ENCODE data around the gene ADCYAP1R1. TPM values are rescaled to one million over a fixed set of nuclear protein-coding genes. Genes with fewer than 3 reads are reported as not detected.

ADCYAP1R1 gene
- total and polyA plus RNA-seq, 2 donors (not counting 1 experiment from before 2014, with no cell fraction given) = not detected

- H3K9ac ChIP-seq (ENCODE audit: low read length) = no peak overlapping the region
- H3K27me3 Mint-ChIP-seq = peaks cover 19% of the 10 kb centered on the region
- no peak overlapping the region for H2AFZ ChIP-seq (ENCODE audit: insufficient read depth, low read depth, low read length, poor library complexity, severe bottlenecking)
- TF ChIP-seq CTCF (IDR thresholded peaks at IDR 0.05) (no peak), EZH2 (IDR thresholded peaks at IDR 0.05; ENCODE audit: borderline replicate concordance, insufficient read depth, low read depth, low read length, poor library complexity, severe bottlenecking) (no peak)
- no peak overlapping the region for H3K27ac ChIP-seq (ENCODE audit: low read length in 2 of 2)
- no peak overlapping the region for H3K4me3 Mint-ChIP-seq
- H3K27ac Mint-ChIP-seq = no peak overlapping the region
- H3K9me3 ChIP-seq (ENCODE audit: control extremely low read depth in 1 of 3, control insufficient read depth in 2 of 3, insufficient read depth in 1 of 3, low read length in 2 of 3) = no peaks in the 10 kb centered on the region
- no peaks in the 10 kb centered on the region for H4K20me1 ChIP-seq (ENCODE audit: control insufficient read depth, insufficient read depth, low read length, poor library complexity, severe bottlenecking)
- no peaks in the 10 kb centered on the region for H3K9me3 Mint-ChIP-seq (ENCODE audit: insufficient read depth)
- no peaks in the 10 kb centered on the region for H3K4me1 ChIP-seq (ENCODE audit: control insufficient read depth in 2 of 2, insufficient read depth in 2 of 2, low read length in 2 of 2)
- H3K4me3 ChIP-seq (ENCODE audit: control extremely low read depth in 1 of 5, extremely low read depth in 1 of 5, insufficient read depth in 1 of 5, low read depth in 2 of 5, low read length in 4 of 5) = no peak overlapping the region
- CTCF ChIA-PET = no interaction called here
- no peaks in the 10 kb centered on the region for H3K27me3 ChIP-seq (replicated peaks in 1 of 4; ENCODE audit: control extremely low read depth in 1 of 4, control insufficient read depth in 3 of 4, insufficient read depth in 4 of 4, low read length in 3 of 4)
- ATAC-seq (ENCODE audit: low read depth) = no peak
- no peaks in the 10 kb centered on the region for H3K36me3 ChIP-seq (replicated peaks in 1 of 2; ENCODE audit: control extremely low read depth in 1 of 2, control insufficient read depth in 1 of 2, extremely low read depth in 1 of 2, insufficient read depth in 2 of 2, low read length in 1 of 2)
- POLR2A ChIA-PET = no interaction called here
- 93% methylated on average over 4 of the region's 5 CpGs for WGBS (ENCODE audit: insufficient coverage)
- no peak for DNase-seq
- H3K4me2 ChIP-seq (replicated peaks; ENCODE audit: low read depth, low read length, poor library complexity, severe bottlenecking) = no peak overlapping the region
- no peaks in the 10 kb centered on the region for H3K79me2 ChIP-seq (ENCODE audit: control insufficient read depth, insufficient read depth, low read length)
- intact Hi-C loops (cut with micrococcal nuclease) = no loop called here
- H3K4me1 Mint-ChIP-seq = no peaks in the 10 kb centered on the region
Observed at GRCh38 chr7:31017721-31018120, 34.4 kb upstream of the ADCYAP1R1 start.

GRCh38 chr7:31019509-31019908 lies 32.6 kb upstream of the ADCYAP1R1 start:
- intact Hi-C loops (cut with micrococcal nuclease) = no loop called here

More at GRCh38 chr7:31019509-31019908, 32.6 kb upstream of the ADCYAP1R1 start:
- H3K9me3 Mint-ChIP-seq (ENCODE audit: insufficient read depth) = no peaks in the 10 kb centered on the region
- Histone ChIP-seq H4K20me1 (ENCODE audit: control insufficient read depth, insufficient read depth, low read length, poor library complexity, severe bottlenecking) (no peaks in the 10 kb centered on the region), H3K9ac (ENCODE audit: low read length) (no peak overlapping the region), H3K9me3 (ENCODE audit: control extremely low read depth in 1 of 3, control insufficient read depth in 2 of 3, insufficient read depth in 1 of 3, low read length in 2 of 3) (peaks cover 0 to 3% (median 0%) of the 10 kb centered on the region in 3 donors), H3K79me2 (ENCODE audit: control insufficient read depth, insufficient read depth, low read length) (no peaks in the 10 kb centered on the region), H3K4me3 (ENCODE audit: control extremely low read depth in 1 of 5, extremely low read depth in 1 of 5, insufficient read depth in 1 of 5, low read depth in 2 of 5, low read length in 4 of 5) (no peak overlapping the region), H3K4me2 (replicated peaks; ENCODE audit: low read depth, low read length, poor library complexity, severe bottlenecking) (no peak overlapping the region), H3K4me1 (ENCODE audit: control insufficient read depth in 2 of 2, insufficient read depth in 2 of 2, low read length in 2 of 2) (no peaks in the 10 kb centered on the region), H3K27ac (ENCODE audit: low read length in 2 of 2) (no peak overlapping the region), H3K27me3 (replicated peaks in 1 of 4; ENCODE audit: control extremely low read depth in 1 of 4, control insufficient read depth in 3 of 4, insufficient read depth in 4 of 4, low read length in 3 of 4) (no peaks in the 10 kb centered on the region), H3K36me3 (replicated peaks in 1 of 2; ENCODE audit: control extremely low read depth in 1 of 2, control insufficient read depth in 1 of 2, extremely low read depth in 1 of 2, insufficient read depth in 2 of 2, low read length in 1 of 2) (no peaks in the 10 kb centered on the region), H2AFZ (ENCODE audit: insufficient read depth, low read depth, low read length, poor library complexity, severe bottlenecking) (no peak overlapping the region)
- DNase-seq (no peak), ATAC-seq (ENCODE audit: low read depth) (no peak)
- no CpG with 5 or more reads among the region's 1 CpG for WGBS (ENCODE audit: insufficient coverage)
- H3K4me3 Mint-ChIP-seq = no peak overlapping the region
- CTCF ChIA-PET = interaction anchor here (0.5 kb wide), 1 partner anchor 101 kb away, joined by 3 read pairs; no protein-coding TSS in a partner anchor
- POLR2A ChIA-PET = no interaction called here
- no peak overlapping the region for H3K27ac Mint-ChIP-seq
- TF ChIP-seq CTCF (IDR thresholded peaks at IDR 0.05) (no peak), EZH2 (IDR thresholded peaks at IDR 0.05; ENCODE audit: borderline replicate concordance, insufficient read depth, low read depth, low read length, poor library complexity, severe bottlenecking) (no peak)
- H3K4me1 Mint-ChIP-seq = no peaks in the 10 kb centered on the region
- H3K27me3 Mint-ChIP-seq = peaks cover 9% of the 10 kb centered on the region
